ENCODE measurements around the gene SLC34A3. TPM values are rescaled to one million over a fixed set of nuclear protein-coding genes. Genes with fewer than 3 reads are reported as not detected.
A peak's percentile ranks its signal among the peaks of the same experiment; 100 is the strongest.

The SLC34A3 gene
- total and polyA plus RNA-seq, 3 experiments from 2014 or later, result not detected

- Histone ChIP-seq H3K4me3 (ENCODE audit: low read length) (no peak overlapping the region), H3K36me3 (ENCODE audit: insufficient read depth, low read length) (no peaks in the 10 kb centered on the region), H3K9me3 (ENCODE audit: low read length) (no peaks in the 10 kb centered on the region), H3K27ac (ENCODE audit: low read depth, low read length) (no peak overlapping the region), H3K4me1 (ENCODE audit: insufficient read depth, low read length) (no peaks in the 10 kb centered on the region), H3K27me3 (ENCODE audit: insufficient read depth, low read length, poor library complexity, severe bottlenecking) (no peaks in the 10 kb centered on the region)
- no peak overlapping the region for H3K4me3 Mint-ChIP-seq
- peaks cover 0 to 8% (median 0%) of the 10 kb centered on the region in 3 donors for H3K36me3 Mint-ChIP-seq
- H3K9me3 Mint-ChIP-seq, result peaks cover 0 to 1% (median 0%) of the 10 kb centered on the region in 5 donors
- POLR2A ChIA-PET, result no interaction called here
- CTCF ChIA-PET, result interaction anchor here (0.7 to 1.0 kb wide), 2 partner anchors 14 to 100 kb away, joined by 3 to 4 read pairs; partner anchors contain the start of gene TPRN
- H3K4me1 Mint-ChIP-seq, result no peaks in the 10 kb centered on the region
- H3K27ac Mint-ChIP-seq, result no peak overlapping the region
- DNase-seq, result no peak
- H3K27me3 Mint-ChIP-seq, result no peaks in the 10 kb centered on the region
Observed at GRCh38 chr9:137215196-137215986, 15.3 kb upstream of the SLC34A3 start.

DNA sequence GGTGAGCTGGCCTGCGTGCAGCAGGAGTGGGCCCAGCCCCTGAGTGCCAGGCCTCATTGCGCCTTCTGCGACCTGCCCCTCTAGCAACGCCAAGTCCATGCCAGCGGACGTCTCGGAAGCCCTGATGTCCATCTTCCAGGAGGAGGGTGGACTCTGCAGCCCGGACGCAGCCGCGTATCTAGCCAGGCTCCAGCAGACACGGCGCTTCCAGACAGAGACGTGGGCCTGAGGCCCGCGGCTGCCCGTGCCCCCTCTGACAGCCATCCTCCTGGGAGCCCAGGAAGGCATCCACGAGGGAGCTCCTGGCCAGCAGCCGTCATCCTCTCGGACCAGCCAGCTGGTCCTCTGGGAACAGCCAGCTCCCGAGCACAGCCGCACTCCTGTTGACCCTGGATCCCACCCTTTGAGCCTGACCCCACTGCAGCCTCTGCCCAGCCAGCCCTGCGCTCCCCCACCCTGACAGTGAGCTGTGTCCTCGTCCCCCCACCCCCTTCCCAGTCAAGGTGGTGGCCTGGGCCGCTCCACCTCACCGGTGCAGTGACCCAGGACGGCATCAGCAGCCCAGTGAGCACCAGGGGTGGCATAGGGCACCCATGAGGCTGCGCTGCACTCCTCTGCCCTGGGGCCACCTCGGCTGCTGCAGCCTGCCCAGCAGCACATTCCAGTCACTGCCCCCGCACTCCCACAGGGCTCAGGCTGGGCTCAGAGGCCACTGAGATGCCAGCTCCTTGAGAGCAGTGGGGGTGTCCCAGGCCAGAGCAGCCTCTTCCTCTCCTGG lies 14.3 kb upstream of the SLC34A3 start:
- Histone ChIP-seq H3K4me3 (ENCODE audit: low read length) (no peak overlapping the region), H3K4me1 (ENCODE audit: insufficient read depth, low read length) (no peaks in the 10 kb centered on the region), H3K9me3 (ENCODE audit: low read length) (no peaks in the 10 kb centered on the region), H3K27ac (ENCODE audit: low read depth, low read length) (no peak overlapping the region), H3K27me3 (ENCODE audit: insufficient read depth, low read length, poor library complexity, severe bottlenecking) (no peaks in the 10 kb centered on the region), H3K36me3 (ENCODE audit: insufficient read depth, low read length) (no peaks in the 10 kb centered on the region)
- no peak overlapping the region for H3K4me3 Mint-ChIP-seq
- H3K27me3 Mint-ChIP-seq, result no peaks in the 10 kb centered on the region
- peaks cover 0 to 8% (median 0%) of the 10 kb centered on the region in 3 donors for H3K36me3 Mint-ChIP-seq
- DNase-seq, result no peak
- ChIA-PET CTCF (interaction anchor here (0.7 to 1.0 kb wide), 2 partner anchors 15 to 22 kb away, joined by 3 read pairs; partner anchors contain the start of gene TPRN), POLR2A (no interaction called here)
- H3K4me1 Mint-ChIP-seq, result no peaks in the 10 kb centered on the region
- no peak overlapping the region for H3K27ac Mint-ChIP-seq
- peaks cover 0 to 1% (median 0%) of the 10 kb centered on the region in 5 donors for H3K9me3 Mint-ChIP-seq

- no peak overlapping the region for H3K4me3 ChIP-seq (ENCODE audit: low read length)
- no peaks in the 10 kb centered on the region for H3K27me3 ChIP-seq (ENCODE audit: insufficient read depth, low read length, poor library complexity, severe bottlenecking)
- H3K36me3 ChIP-seq (ENCODE audit: insufficient read depth, low read length), result no peaks in the 10 kb centered on the region
- no peak overlapping the region for H3K27ac Mint-ChIP-seq
- peak overlapping the region; percentile 69 for H3K27ac ChIP-seq (ENCODE audit: low read depth, low read length)
- no peak for DNase-seq
- H3K27me3 Mint-ChIP-seq, result no peaks in the 10 kb centered on the region
- CTCF ChIA-PET, result interaction anchor here (1.0 to 1.5 kb wide), 3 partner anchors 23 to 188 kb away, joined by 3 to 4 read pairs (median 3); partner anchors contain the start of gene SSNA1
- H3K36me3 Mint-ChIP-seq, result peaks cover 0 to 8% (median 0%) of the 10 kb centered on the region in 3 donors
- H3K4me1 ChIP-seq (ENCODE audit: insufficient read depth, low read length), result peaks cover under 1% of the 10 kb centered on the region
- H3K4me1 Mint-ChIP-seq, result no peaks in the 10 kb centered on the region
- H3K4me3 Mint-ChIP-seq, result peak overlapping the region in 1 of 7 donors; percentile 44
- H3K9me3 ChIP-seq (ENCODE audit: low read length), result no peaks in the 10 kb centered on the region
- POLR2A ChIA-PET, result no interaction called here
- peaks cover 0 to 1% (median 0%) of the 10 kb centered on the region in 5 donors for H3K9me3 Mint-ChIP-seq
Observed at GRCh38 chr9:137217276-137218211, 13.2 kb upstream of the SLC34A3 start.

DNA sequence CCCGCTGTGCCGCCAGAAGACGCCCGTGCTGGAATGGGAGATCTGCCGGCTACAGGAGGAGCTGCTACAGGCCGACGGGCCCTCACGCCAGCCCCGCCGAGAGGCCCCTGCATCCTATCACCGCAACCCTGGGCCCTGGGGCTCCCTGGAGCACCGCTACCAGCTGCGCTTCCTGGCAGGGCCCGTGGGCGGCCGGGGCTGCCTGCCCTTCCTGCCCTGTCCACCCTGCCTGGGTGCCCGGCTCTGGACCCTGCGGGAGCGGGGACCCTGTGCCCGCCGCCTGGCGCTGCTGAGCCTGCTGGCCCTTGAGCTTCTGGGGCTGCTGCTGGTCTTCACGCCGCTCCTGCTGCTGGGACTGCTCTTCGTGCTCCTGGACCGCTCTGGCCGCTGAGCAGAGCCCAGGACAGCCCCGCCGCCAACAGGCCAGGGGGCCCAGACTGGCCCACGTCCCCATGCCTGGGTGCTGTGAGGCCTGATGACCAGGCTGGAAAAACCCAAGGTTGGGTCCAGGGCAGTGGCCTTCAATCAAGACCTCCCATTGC lies 12.4 kb upstream of the SLC34A3 start:
- Histone ChIP-seq H3K9me3 (ENCODE audit: low read length) (no peaks in the 10 kb centered on the region), H3K4me1 (ENCODE audit: insufficient read depth, low read length) (peaks cover 7% of the 10 kb centered on the region), H3K36me3 (ENCODE audit: insufficient read depth, low read length) (no peaks in the 10 kb centered on the region), H3K27me3 (ENCODE audit: insufficient read depth, low read length, poor library complexity, severe bottlenecking) (no peaks in the 10 kb centered on the region), H3K4me3 (ENCODE audit: low read length) (no peak overlapping the region), H3K27ac (ENCODE audit: low read depth, low read length) (peak overlapping the region; percentile 69)
- POLR2A ChIA-PET, result interaction anchor here (0.8 kb wide), 1 partner anchor 22 kb away, joined by 3 read pairs; no protein-coding TSS in a partner anchor
- Mint-ChIP-seq H3K27me3 (no peaks in the 10 kb centered on the region), H3K36me3 (peaks cover 0 to 5% (median 0%) of the 10 kb centered on the region in 3 donors), H3K9me3 (peaks cover 0 to 1% (median 0%) of the 10 kb centered on the region in 5 donors), H3K27ac (no peak overlapping the region), H3K4me1 (peaks cover 0 to 6% (median 2%) of the 10 kb centered on the region in 3 donors), H3K4me3 (no peak overlapping the region)
- CTCF ChIA-PET, result interaction anchor here (1.2 to 1.5 kb wide), 3 partner anchors 10 to 189 kb away, joined by 3 to 4 read pairs (median 3); partner anchors contain the start of gene SSNA1
- DNase-seq, result no peak

- H3K4me1 Mint-ChIP-seq, result peaks cover 0 to 7% (median 2%) of the 10 kb centered on the region in 3 donors
- Histone ChIP-seq H3K9me3 (ENCODE audit: low read length) (no peaks in the 10 kb centered on the region), H3K27ac (ENCODE audit: low read depth, low read length) (peak overlapping the region; percentile 69), H3K36me3 (ENCODE audit: insufficient read depth, low read length) (no peaks in the 10 kb centered on the region), H3K4me3 (ENCODE audit: low read length) (no peak overlapping the region), H3K27me3 (ENCODE audit: insufficient read depth, low read length, poor library complexity, severe bottlenecking) (no peaks in the 10 kb centered on the region), H3K4me1 (ENCODE audit: insufficient read depth, low read length) (peaks cover 9% of the 10 kb centered on the region)
- H3K27me3 Mint-ChIP-seq, result no peaks in the 10 kb centered on the region
- ChIA-PET CTCF (interaction anchor here (0.7 to 1.5 kb wide), 6 partner anchors 9 to 189 kb away, joined by 3 to 4 read pairs (median 3); partner anchors contain the start of gene SSNA1), POLR2A (interaction anchor here (0.8 to 1.5 kb wide), 2 partner anchors 18 to 22 kb away, joined by 3 to 5 read pairs; partner anchors contain the start of gene TPRN)
- no peak overlapping the region for H3K4me3 Mint-ChIP-seq
- no peak overlapping the region for H3K27ac Mint-ChIP-seq
- peaks cover 0 to 5% (median 0%) of the 10 kb centered on the region in 3 donors for H3K36me3 Mint-ChIP-seq
- H3K9me3 Mint-ChIP-seq, result peaks cover 0 to 1% (median 0%) of the 10 kb centered on the region in 5 donors
- no peak for DNase-seq
Observed at GRCh38 chr9:137218754-137219271, 11.9 kb upstream of the SLC34A3 start.

DNA sequence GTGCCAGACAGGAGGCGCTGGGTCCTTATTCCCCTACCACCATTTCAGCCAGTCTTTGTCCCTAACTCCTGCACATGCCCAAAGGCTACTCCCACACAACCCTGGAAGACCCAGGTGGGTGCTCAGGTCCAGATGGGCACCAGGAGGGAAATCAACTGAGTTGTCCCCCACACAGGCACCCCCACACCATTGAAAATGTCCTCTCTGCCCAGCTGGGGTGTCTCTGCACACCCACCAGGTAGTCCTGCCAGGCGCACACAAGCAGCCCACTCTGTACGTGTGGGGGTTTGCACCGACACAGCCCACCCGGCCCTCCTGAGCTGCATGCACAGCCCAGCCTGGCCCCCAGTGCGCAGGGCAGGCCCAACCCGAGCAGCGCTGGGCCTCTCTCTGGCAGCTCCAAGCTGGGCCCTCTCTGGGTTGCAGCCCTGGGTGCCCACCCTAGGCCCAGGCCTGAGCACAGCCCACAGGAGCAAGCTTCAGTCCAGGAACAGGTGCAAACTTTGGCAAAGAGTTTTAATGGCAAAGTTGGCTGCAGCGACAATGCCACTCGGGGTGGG lies 10.9 kb upstream of the SLC34A3 start:
- peaks cover 0 to 5% (median 0%) of the 10 kb centered on the region in 3 donors for H3K36me3 Mint-ChIP-seq
- no peak overlapping the region for H3K27ac Mint-ChIP-seq
- CTCF ChIA-PET, result interaction anchor here (1.2 to 1.4 kb wide), 2 partner anchors 11 to 28 kb away, joined by 3 read pairs; no protein-coding TSS in a partner anchor
- no peaks in the 10 kb centered on the region for H3K9me3 ChIP-seq (ENCODE audit: low read length)
- H3K27me3 ChIP-seq (ENCODE audit: insufficient read depth, low read length, poor library complexity, severe bottlenecking), result no peaks in the 10 kb centered on the region
- H3K36me3 ChIP-seq (ENCODE audit: insufficient read depth, low read length), result no peaks in the 10 kb centered on the region
- peaks cover 0 to 1% (median 0%) of the 10 kb centered on the region in 5 donors for H3K9me3 Mint-ChIP-seq
- H3K4me3 Mint-ChIP-seq, result peak overlapping the region in 3 of 7 donors; percentile 18 to 32 (median 31)
- peaks cover 0 to 10% (median 2%) of the 10 kb centered on the region in 3 donors for H3K4me1 Mint-ChIP-seq
- no peaks in the 10 kb centered on the region for H3K27me3 Mint-ChIP-seq
- no peak for DNase-seq
- no peak overlapping the region for H3K27ac ChIP-seq (ENCODE audit: low read depth, low read length)
- H3K4me1 ChIP-seq (ENCODE audit: insufficient read depth, low read length), result peaks cover 13% of the 10 kb centered on the region
- no peak overlapping the region for H3K4me3 ChIP-seq (ENCODE audit: low read length)
- POLR2A ChIA-PET, result interaction anchor here (1.5 kb wide), 1 partner anchor 19 kb away, joined by 5 read pairs; the partner anchor contains the start of gene TPRN
